GM19099 (cell line): ENCODE measurements around the gene SLC26A2.

Experiments used
- POLR2A ChIP-seq: IDR thresholded peaks from 3 replicates; pipeline ENCODE4 v1.6.1; 2011; ENCODE audit warnings: low read depth; ENCODE audit not compliant: insufficient read length; ENCODE audit errors: extremely low read depth

Gene SLC26A2

DNA sequence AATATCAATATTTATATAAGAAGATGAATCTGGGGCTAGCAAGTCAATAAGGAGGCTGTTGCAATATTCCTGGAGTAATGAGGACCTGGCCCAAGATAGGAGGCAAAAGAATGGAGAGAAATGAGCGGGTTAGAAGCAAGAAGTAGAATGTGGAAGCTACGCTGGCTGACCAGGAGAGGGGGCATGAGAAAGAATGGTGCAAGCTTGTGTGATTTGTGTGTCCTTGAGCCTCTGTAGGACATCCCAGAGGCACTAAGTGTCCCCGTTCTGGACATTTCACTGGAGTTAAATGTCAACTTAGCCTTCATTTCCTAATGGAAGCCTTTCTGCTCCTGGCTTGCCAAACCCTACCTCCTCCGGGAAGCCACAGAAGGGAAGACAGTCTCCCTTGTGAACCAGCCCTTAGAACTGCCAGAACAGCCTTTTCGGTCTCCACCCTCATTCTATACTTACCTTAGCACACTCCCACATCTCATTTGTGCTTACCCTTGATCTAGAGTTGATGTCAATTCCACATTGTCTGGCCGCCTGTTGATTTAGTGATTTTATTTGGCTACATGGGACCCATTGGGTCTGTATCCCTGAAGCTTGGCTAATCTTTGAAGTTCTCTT is 9.3 kb upstream of the SLC26A2 start:
- no peak for TF ChIP-seq POLR2A

DNA sequence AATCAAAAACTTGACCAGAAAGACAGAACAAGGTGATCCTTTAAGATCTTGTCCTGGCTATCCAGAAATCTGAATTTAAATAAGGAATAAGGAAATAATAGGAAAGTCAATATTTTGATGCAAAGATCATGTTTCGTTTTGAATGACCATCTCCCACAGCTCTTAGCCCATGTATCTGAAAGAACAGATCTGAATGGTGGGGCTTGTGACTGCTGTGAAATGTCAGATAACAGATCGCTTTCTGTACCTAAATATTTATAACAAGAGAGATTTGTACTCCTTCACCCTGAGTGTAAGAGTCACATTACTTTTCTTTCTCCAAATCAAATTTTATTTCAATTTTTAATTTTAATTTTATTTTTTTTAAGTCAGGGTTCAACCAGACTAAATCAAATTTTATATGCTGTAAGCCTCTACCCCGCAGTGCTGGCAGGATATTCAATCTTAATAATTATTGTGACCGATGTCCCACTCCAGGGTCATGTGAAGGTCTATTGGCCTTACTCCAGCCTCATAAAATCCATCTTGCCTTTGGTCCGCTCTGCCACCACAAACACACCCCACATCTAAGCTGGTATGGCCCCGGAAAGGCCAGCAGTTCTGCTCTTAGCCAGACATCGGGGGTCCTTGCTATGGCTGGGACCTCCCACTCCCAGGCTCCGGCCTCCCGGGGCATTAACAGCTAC is 7.0 kb upstream of the SLC26A2 start:
- TF ChIP-seq POLR2A = no peak

DNA sequence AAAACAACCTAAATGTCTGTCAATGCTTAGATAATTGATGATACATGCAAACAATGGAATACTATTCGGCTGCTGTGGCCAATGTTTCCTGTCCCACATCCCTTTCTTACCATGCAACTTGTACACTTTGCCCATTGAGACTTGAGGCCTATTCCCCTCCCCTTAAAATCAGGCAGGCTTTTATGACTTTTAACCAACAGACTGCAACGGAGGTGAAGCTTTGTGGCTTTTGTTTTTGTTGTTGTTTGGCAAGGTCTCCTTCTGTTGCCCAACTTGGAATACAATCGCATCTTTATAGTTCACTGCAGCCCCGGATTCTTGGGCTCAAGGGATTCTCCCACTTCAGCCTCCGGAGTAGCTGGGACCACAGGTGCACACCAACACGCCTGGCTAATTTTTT is 5.8 kb upstream of the SLC26A2 start:
- TF ChIP-seq POLR2A = no peak

DNA sequence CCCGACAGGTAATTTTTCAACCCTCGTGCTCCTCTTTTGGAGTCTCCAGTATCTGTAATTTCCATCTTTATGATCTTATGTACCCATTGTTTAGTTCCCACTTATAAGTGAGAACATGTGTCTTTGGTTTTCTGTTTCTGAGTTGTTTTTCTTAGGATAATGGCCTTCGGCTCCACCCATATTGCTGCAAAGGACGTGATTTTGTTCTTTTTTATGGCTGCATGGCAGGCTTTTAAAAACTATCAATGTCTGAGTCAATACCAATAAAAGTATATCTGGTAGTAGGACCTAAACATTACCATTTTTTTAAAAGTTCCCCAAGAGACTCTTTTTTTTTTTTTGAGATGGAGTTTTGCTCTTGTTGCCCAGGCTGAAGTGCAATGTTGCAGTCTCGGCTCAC is 3.9 kb upstream of the SLC26A2 start:
- no peak for TF ChIP-seq POLR2A

DNA sequence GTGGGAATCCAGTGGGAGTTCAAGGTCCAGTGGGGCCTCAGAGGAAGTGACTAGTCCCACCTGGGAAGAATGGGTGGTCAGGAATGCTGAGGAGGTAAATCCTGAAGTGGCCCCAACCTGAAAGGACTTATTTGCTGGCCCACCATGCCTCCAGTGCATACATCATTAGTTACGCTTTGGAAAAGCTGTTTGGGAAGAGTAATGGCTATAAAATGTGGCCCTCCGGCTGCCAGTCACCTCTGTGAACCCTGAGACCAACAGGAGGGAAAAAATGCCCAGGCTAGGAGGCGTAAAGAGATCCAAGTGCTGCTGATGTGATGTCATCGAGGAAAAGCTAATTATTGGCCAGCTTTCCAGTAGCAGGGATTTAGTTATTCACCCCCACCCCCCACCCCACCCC is 2.7 kb upstream of the SLC26A2 start:
- TF ChIP-seq POLR2A = no peak

DNA sequence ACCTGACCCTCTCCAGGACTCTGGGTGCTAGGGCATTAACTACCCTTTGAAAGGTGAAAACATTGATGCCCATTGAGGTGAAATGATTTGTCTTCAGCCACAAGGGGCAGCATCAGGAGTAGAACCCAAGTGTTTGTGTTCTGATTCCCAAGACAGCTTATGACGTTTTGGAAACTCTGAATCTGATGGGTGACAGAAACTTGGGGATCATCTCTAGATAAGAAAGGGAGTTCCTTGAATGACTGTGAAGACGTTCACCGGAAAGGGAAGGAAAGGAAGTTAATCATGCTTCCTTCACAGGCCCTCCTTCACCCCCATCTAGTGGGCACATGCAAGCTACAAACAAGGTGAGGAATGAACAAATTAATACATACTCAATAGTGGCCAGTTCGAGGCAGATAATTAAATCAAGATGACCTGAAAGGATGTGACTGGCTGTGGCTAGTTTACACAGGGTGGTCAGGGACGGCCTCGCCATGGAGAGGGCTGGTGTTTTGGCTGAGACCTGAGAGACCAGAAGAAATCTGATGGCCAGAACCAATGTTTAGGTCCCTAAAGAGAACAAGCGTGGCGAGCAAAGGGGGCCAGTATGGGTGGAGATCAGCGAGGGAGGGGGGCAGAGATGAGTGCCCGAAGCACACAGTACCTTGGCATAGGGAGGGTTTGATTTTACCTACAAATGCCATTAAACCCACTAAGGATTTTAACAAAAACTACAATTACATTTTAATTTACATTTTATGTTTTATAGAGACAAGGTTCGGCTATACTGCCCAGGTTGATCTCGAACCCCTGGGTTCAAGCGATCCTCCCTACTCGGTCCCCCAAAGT is 937 bp upstream of the SLC26A2 start:
- TF ChIP-seq POLR2A = no peak

DNA sequence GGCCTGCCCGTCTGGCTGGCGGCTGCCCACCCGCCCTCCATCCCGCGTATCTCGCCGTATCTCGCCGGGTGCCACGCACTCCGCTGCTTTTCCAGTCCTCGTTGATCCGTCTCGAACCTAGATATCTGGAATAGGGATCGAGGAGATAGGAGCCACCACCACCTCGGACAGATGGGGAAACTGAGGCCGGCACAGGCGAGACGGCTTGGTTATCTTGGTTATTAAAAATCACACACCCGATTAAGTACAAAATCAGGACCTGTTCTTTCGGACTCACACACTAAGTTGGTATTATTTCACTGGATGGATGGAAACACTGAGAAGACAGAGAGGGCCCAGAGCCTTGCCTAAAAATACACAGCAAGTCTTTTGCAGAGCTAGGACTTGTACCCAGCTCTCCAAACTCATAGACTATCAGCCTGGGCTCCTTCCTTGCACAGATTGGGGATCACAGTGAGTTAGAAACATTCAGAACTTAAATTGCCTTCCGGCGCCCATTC is 678 bp downstream of the SLC26A2 start:
- TF ChIP-seq POLR2A = no peak

DNA sequence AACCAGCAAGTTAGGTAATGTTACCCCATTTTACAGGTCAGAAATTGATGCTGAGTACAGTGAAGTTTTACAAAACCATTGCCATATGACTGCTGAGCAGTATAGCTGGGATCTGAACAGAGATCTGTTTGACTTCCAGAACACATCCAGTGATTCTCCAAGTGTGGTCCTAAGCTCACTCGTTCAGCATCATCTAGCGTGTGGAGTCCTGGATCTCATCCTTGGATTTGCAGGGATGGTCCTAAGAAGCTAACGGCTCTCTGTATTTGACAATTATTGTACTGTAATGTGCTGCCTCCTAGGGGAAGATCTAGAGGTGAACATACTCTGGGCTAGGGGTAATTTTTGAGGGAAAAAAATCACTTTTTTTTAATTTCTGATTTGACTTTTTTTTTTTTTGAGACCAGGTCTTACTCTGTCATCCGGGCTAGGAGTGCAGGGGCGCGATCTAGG is 1.4 kb downstream of the SLC26A2 start:
- no peak for TF ChIP-seq POLR2A

DNA sequence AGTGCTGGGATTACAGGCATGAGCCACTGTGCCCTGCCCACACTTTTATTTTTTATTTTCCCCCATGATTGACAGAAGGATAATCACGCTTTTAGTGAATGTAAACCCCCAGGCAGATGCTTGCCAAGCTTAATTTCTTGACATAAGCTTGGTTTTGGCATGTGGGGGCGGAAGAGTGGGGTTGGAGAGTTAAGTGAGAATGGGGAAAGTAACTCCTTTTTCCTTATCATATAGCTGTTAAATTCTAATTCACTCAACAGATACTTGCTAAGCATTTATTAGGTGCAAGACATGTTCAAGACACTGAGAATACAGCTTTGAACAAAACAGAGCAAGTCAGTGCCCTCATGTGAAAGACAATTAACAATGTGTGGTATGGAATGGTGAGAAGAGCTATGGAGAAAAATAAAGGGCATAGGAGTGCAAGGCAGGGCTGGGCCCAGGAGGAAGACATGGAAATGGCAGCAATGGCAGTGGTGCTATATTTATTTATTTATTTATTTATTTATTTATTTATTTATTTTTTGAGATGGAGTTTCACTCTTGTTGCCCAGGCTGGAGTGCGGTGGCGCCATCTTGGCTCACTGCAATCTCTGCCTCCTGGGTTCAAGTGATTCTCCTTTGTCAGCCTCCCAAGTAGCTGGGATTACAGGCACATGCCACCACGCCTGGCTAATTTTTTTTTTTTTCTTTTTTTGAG is 2.2 kb downstream of the SLC26A2 start:
- no peak for TF ChIP-seq POLR2A

DNA sequence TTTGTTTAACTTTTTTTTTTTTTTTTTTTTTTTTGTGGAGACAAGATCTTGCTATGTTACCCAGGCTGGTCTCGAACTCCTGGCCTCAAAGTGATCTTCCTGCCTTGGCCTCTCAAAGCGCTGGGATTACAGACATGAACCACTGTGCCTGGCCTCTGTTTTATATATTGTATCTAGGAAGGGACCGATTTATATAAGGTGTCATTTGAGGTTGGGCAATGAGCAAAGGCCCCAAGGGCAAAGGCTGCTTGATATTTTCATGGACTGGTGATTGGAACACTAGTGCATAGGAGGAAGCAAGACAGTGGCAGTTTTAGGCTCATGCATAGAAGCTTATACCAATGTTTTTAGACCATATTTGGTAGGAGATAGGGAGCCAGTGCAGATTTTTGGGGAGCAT is 3.2 kb downstream of the SLC26A2 start:
- no peak for TF ChIP-seq POLR2A

DNA sequence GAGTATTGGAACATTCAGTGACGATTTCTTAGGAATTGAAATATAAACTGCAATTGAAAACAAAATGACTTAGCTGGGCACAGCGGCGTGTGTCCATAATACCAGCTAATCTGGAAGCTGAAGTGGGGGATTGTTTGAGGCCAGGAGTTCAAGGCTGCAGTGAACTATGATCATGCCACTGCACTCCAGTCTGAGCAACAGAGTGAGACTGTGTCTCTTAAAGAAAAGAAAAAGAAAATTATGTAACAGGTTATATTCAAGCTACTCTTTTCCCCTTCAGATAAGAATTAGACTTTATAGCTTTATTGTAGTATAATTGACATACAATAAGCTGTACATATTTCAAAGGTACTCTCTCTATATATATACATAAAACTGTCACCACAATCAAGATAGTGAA is 6.4 kb downstream of the SLC26A2 start:
- TF ChIP-seq POLR2A = no peak

DNA sequence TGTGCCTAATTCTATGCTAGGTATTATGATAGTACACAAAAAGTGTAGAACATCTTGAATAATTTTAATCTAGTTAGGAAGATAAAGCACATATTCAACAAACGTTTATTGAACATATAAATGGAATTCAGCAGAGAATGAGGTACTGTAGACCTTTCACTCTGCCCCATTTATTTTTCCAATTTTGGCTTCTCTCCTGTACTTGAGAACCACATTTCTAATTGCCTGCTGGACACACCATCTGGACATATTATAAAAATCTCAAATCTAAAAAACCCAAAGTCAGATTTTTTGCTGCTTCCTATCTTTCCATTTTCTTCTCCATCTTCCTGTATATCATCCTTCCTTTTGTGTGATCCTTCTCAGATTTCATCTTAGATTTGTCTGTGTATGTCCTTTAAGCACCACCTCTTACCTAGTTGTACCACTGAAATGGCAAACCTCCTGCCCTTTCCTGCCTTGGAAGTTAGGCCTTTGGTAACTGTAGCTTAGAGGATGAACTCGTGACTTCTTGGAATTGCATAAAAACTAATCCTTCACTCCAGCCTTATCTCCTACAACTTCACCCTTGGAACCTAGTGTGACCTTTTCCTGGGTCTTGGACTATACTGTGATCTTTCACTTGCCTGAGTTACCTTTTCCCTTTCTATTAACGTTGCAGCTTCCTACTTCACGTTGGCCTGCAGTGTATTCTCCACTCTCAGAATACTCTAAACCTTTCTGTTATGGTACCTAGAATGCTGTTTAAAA is 8.8 kb downstream of the SLC26A2 start:
- TF ChIP-seq POLR2A = no peak

DNA sequence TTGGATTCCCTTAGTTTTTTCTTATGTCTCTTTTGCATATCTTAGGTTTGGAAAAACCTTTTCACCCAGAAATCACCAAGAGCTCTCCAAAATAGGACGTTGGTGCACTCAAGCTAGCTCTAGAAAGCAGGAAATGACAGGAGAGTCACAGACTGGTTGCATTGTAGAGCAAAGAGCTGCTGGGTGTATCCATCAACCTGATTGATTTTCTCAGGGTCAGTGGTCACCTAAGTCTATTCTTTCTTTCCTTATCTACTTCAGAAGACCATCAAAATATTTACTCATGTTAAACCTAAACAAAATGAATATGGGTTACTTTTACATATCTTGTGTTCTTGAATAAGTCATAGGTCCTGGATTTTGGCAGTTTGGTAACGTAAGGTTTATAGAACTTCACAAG is 14.9 kb downstream of the SLC26A2 start:
- no peak for TF ChIP-seq POLR2A

DNA sequence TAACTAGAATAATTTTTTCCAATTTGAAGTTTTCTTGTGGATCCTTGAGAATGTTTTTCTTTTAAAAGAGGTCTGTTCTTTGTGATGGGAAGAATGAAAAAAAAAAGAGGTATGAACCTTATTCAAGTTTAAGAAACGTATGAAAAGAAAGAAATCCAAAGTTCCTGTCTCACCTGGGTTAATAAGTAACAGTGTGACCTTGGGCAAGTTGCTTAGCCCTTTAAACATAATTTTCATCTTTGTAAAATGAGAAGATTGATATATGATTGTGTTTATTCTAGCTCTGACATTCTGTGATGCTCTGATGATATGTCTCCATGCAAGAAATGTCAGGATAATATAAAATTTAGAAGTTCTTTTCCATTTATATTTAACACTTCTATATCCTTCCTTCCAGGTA is 19.3 kb downstream of the SLC26A2 start:
- TF ChIP-seq POLR2A = no peak
